HepG2 (cell line): ENCODE measurements around the gene ADAT3. TPM values are rescaled to one million over a fixed set of nuclear protein-coding genes. Genes with fewer than 3 reads are reported as not detected.
A peak's percentile ranks its signal among the peaks of the same experiment; 100 is the strongest.

Source experiments
- ATAC-seq: fragments of 200-7000 bp; cut with Tn5 transposase; 3 replicates; pipeline ENCODE4 v1.9.1; 2020; ENCODE audit warnings: mild to moderate bottlenecking, moderate library complexity
- BruUV-seq: library from RNA; stranded (reverse); fragments of 400-500 nt; replicated peaks from 2 replicates; lab custom pipeline; 2021; lab: Mats Ljungman, UMichigan
- CTCF ChIA-PET: fragments of 300-600 bp; formaldehyde crosslinking; extraction: SDS; loops from one replicate; lab custom pipeline; 2021; ENCODE audit warnings: low total read pairs, inconsistent platforms, low intra/inter-chr PET ratio; lab: Yijun Ruan, JAX
- POLR2A ChIA-PET: fragments of 350-600 bp; sonication (Branson Sonifier 250); formaldehyde crosslinking; loops from one replicate; lab custom pipeline; 2020; ENCODE audit warnings: antibody characterized with exemption, inconsistent platforms; lab: Yijun Ruan, JAX
- DNase-seq: peaks from one replicate; pipeline ENCODE4 v3.0.0-alpha.2; 2015; ENCODE audit warnings: low spot score
- FAIRE-seq: peaks from 3 replicates; lab custom pipeline; 2011; peaks lifted over from hg19 to GRCh38; lab: Jason Lieb, UNC
- H2AFZ ChIP-seq: one replicate; pipeline ENCODE4 v1.6.1; 2011; ENCODE audit warnings: low read length, inconsistent platforms
- H3K27ac ChIP-seq: fragments of 300-600 bp; 3 replicates; pipeline ENCODE4 v1.8.0; 2011; ENCODE audit warnings: mixed run types, mild to moderate bottlenecking, mixed read lengths, low read length, inconsistent platforms; ENCODE audit not compliant: insufficient read depth; ENCODE audit errors: extremely low read length
- H3K27me3 ChIP-seq, 2 experiments: fragments of 200-600 bp in 1 of 2; 2 replicates in 1 of 2; 3 replicates in 1 of 2; pipeline versions ENCODE4 v1.6.0 to v1.8.0; 2011; ENCODE audit warnings: low read length in 2 of 2, mild to moderate bottlenecking in 2 of 2, moderate library complexity in 2 of 2, inconsistent platforms in 1 of 2; ENCODE audit not compliant: insufficient read depth in 2 of 2, control insufficient read depth in 1 of 2
- H3K36me3 ChIP-seq, 2 experiments: fragments of 200-600 bp in 1 of 2; replicated peaks in 1 of 2; 2 replicates in 1 of 2; 3 replicates in 1 of 2; pipeline versions ENCODE4 v1.5.1 to v1.8.0; 2011; ENCODE audit warnings: low read length in 2 of 2, inconsistent platforms in 1 of 2; ENCODE audit not compliant: insufficient read depth in 2 of 2, control insufficient read depth in 1 of 2
- H3K4me1 ChIP-seq: 2 replicates; pipeline ENCODE4 v1.5.1; 2012; ENCODE audit warnings: low read length, inconsistent platforms; ENCODE audit not compliant: insufficient read depth
- H3K4me2 ChIP-seq: 2 replicates; pipeline ENCODE4 v1.6.0; 2011; ENCODE audit warnings: low read depth, low read length, inconsistent platforms
- H3K4me3 ChIP-seq, 3 experiments: fragments of 200-600 bp in 1 of 3; sonication (generic), shearing (Covaris generic) in 1 of 3; replicated peaks in 1 of 3; 2 replicates each; pipeline ENCODE4 v1.5.1; 2011 to 2016; ENCODE audit warnings: low read length in 3 of 3, inconsistent platforms in 2 of 3, low read depth in 2 of 3, mild to moderate bottlenecking in 2 of 3, control low read depth in 1 of 3, mixed read lengths in 1 of 3; ENCODE audit not compliant: insufficient read depth in 1 of 3
- H3K79me2 ChIP-seq: one replicate; pipeline ENCODE4 v1.6.1; 2011; ENCODE audit warnings: low read length, inconsistent platforms; ENCODE audit not compliant: insufficient read depth
- H3K9ac ChIP-seq: 2 replicates; pipeline ENCODE4 v1.6.0; 2011; ENCODE audit warnings: mild to moderate bottlenecking, low read depth, low read length, inconsistent platforms; ENCODE audit not compliant: insufficient read depth
- H3K9me3 ChIP-seq: 2 replicates; pipeline ENCODE4 v1.5.1; 2012; ENCODE audit warnings: mild to moderate bottlenecking, low read length
- H4K20me1 ChIP-seq: 2 replicates; pipeline ENCODE4 v1.6.0; 2011; ENCODE audit warnings: inconsistent platforms, mild to moderate bottlenecking, low read length, moderate library complexity; ENCODE audit not compliant: insufficient read depth
- ATRX ChIP-seq: sonication (generic); formaldehyde crosslinking; IDR thresholded peaks from 2 replicates; pipeline ENCODE4 v1.4.0; 2020; ENCODE audit warnings: missing genetic modification reagents, borderline replicate concordance
- CHD2 ChIP-seq: IDR thresholded peaks from 2 replicates; pipeline ENCODE4 v1.6.1; 2011; ENCODE audit warnings: low read depth, low read length, improper control_type of control experiment
- FOXM1 ChIP-seq: sonication (generic); formaldehyde crosslinking; IDR thresholded peaks from 2 replicates; pipeline ENCODE4 v1.5.0; 2020; ENCODE audit warnings: missing genetic modification reagents
- KAT8 ChIP-seq: IDR thresholded peaks from 2 replicates; pipeline ENCODE4 v1.6.1; 2016; ENCODE audit warnings: missing genetic modification reagents, missing compliant biosample characterization
- NFKBIZ ChIP-seq: IDR thresholded peaks from 2 replicates; pipeline ENCODE4 v1.6.1; 2018; ENCODE audit warnings: missing genetic modification reagents, missing compliant biosample characterization
- RNF2 ChIP-seq: fragments of 450-650 bp; conservative IDR thresholded peaks from 2 replicates; pipeline ENCODE4 v1.6.1; 2016; ENCODE audit warnings: low read depth
- SIN3A ChIP-seq: IDR thresholded peaks from 2 replicates; pipeline ENCODE4 v1.6.1; 2011; ENCODE audit warnings: low read depth, mild to moderate bottlenecking, control low read depth, low read length, borderline replicate concordance
- TRIM24 ChIP-seq: sonication (generic); formaldehyde crosslinking; IDR thresholded peaks from 2 replicates; pipeline ENCODE4 v1.8.0; 2022; ENCODE audit warnings: mild to moderate bottlenecking, missing genetic modification reagents
- ZBTB20 ChIP-seq: sonication (generic); formaldehyde crosslinking; IDR thresholded peaks from 2 replicates; pipeline ENCODE4 v1.8.1; 2023; ENCODE audit warnings: missing genetic modification reagents, low read depth, mild to moderate bottlenecking, borderline replicate concordance
- ZNF772 ChIP-seq: sonication (generic); formaldehyde crosslinking; IDR thresholded peaks from 2 replicates; pipeline ENCODE4 v1.5.0; 2020; ENCODE audit warnings: mild to moderate bottlenecking, missing genetic modification reagents
- ZNF788 ChIP-seq: sonication (generic); formaldehyde crosslinking; IDR thresholded peaks from 2 replicates; pipeline ENCODE4 v1.5.0; 2020; ENCODE audit warnings: mild to moderate bottlenecking, missing genetic modification reagents, borderline replicate concordance
- WGBS: methylation state at CpG from one replicate; pipeline ENCODE4 v1.1.6; 2017; ENCODE audit warnings: low lambda C conversion rate; 5-methylcytosine and 5-hydroxymethylcytosine counted together
- in situ Hi-C: cut with HindIII; loops from 2 replicates; pipeline ENCODE4 v1.10.0; 2017; ENCODE audit warnings: low pct_unique_long_range_greater_than_20kb; ENCODE audit not compliant: extremely low pct_ligation_motif_present
- intact Hi-C: fragments of 100-400 bp; cut with micrococcal nuclease; formaldehyde crosslinking; loops from one replicate; pipeline ENCODE4 v1.10.0; 2022; ENCODE audit not compliant: unreplicated experiment
- polyA plus RNA-seq, 8 experiments: library from polyadenylated mRNA; depleted of rRNA in 3 of 8; stranded (reverse) in 7 of 8; unstranded in 1 of 8; fragments of >200 nt; fragmentation: Illumina TruSeq in 4 of 8; extraction: Trizol in 4 of 8; gene quantifications; 2 replicates each; pipeline versions ENCODE4 v1.2.1 to v1.2.3, GENCODE V29; 2011 to 2016; ENCODE audit warnings: low read depth in 4 of 8, missing spikeins in 1 of 8, mixed read lengths in 1 of 8; ENCODE audit not compliant: insufficient read depth in 1 of 8
- total RNA-seq, 5 experiments: library from RNA; depleted of rRNA; stranded (reverse); fragments of >200 nt; fragmentation: Illumina TruSeq; extraction: Trizol; gene quantifications; 2 replicates each; pipeline ENCODE4 v1.2.3, GENCODE V29; 2016; ENCODE audit warnings: low read depth in 1 of 5
- TF ChIP-seq, protein P1 (sequence below): sonication (generic); formaldehyde crosslinking; IDR thresholded peaks from 2 replicates; pipeline ENCODE4 v1.4.0; 2020; ENCODE audit warnings: missing genetic modification reagents, borderline replicate concordance
- TF ChIP-seq, protein P2 (sequence below): sonication (generic); formaldehyde crosslinking; IDR thresholded peaks from 2 replicates; pipeline ENCODE4 v1.4.0; 2020; ENCODE audit warnings: missing genetic modification reagents
- TF ChIP-seq, protein P3 (sequence below): sonication (generic); formaldehyde crosslinking; IDR thresholded peaks from 2 replicates; pipeline ENCODE4 v1.4.0; 2020; ENCODE audit warnings: mild to moderate bottlenecking, missing genetic modification reagents
- TF ChIP-seq, protein P4 (sequence below): IDR thresholded peaks from 2 replicates; pipeline ENCODE4 v1.6.1; 2016; ENCODE audit warnings: low read depth, control low read depth
- TF ChIP-seq, protein P5 (sequence below): sonication (generic); formaldehyde crosslinking; IDR thresholded peaks from 2 replicates; pipeline ENCODE4 v1.4.0; 2020; ENCODE audit warnings: missing genetic modification reagents, borderline replicate concordance

ADAT3 gene
- total and polyA plus RNA-seq, 2 of the 13 experiments (the other 11 are each of a cell fraction or from before 2014, with no cell fraction given): 0.95 to 3.5 TPM

DNA sequence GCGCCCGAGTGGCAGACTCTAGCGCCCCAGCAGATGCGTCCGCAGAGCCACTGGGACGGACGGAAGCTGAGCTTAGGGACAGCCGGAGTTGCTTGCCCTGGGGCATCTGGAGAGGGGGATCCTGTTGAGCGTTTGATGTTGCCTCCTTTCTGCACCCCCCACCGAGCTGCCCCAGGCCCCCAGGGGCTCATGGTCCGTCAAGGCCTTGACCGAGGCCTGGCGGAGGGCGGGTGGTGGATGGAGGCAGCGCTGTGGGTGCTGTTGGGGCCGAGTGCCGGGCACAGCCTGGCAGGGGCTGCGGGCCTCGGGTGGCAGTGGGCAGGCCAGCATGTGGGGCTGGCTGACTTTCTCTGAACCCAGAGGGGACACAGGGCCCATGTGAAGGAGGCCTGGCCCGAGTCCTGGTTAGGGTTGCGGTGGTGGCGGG is 38.5 kb downstream of the ADAT3 start:
- ChIA-PET POLR2A (interaction anchor here (0.6 kb wide), 2 partner anchors 43 to 211 kb away, joined by 3 read pairs; no protein-coding TSS in a partner anchor), CTCF (no interaction called here)
- Histone ChIP-seq H3K9me3 (no peaks in the 10 kb centered on the region), H3K4me1 (peaks cover 31% of the 10 kb centered on the region), H4K20me1 (peaks cover 46% of the 10 kb centered on the region), H3K36me3 (peaks cover 0 to 5% of the 10 kb centered on the region in 2 experiments; a peak in 1 of 5 replicates), H3K4me3 (peak overlapping the region in 2 of 3 experiments; percentile 95; a peak in 3 of 6 replicates), H3K27me3 (no peaks in the 10 kb centered on the region; a peak in 1 of 5 replicates), H3K27ac (no peak overlapping the region), H2AFZ (no peak overlapping the region), H3K9ac (no peak overlapping the region), H3K79me2 (peaks cover 54% of the 10 kb centered on the region), H3K4me2 (peak overlapping the region; percentile 97)
- ATAC-seq (no peak), DNase-seq (no peak), FAIRE-seq (no peak)
- intact Hi-C loops: no loop called here
- WGBS: 96% methylated on average over 12 of the region's 22 CpGs
- in situ Hi-C loops: no loop called here
- BruUV-seq: no TSS peak
- TF ChIP-seq, protein P1, sequence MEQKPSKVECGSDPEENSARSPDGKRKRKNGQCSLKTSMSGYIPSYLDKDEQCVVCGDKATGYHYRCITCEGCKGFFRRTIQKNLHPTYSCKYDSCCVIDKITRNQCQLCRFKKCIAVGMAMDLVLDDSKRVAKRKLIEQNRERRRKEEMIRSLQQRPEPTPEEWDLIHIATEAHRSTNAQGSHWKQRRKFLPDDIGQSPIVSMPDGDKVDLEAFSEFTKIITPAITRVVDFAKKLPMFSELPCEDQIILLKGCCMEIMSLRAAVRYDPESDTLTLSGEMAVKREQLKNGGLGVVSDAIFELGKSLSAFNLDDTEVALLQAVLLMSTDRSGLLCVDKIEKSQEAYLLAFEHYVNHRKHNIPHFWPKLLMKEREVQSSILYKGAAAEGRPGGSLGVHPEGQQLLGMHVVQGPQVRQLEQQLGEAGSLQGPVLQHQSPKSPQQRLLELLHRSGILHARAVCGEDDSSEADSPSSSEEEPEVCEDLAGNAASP (CRISPR knock-in tag): no peak
- TF ChIP-seq, protein P2, sequence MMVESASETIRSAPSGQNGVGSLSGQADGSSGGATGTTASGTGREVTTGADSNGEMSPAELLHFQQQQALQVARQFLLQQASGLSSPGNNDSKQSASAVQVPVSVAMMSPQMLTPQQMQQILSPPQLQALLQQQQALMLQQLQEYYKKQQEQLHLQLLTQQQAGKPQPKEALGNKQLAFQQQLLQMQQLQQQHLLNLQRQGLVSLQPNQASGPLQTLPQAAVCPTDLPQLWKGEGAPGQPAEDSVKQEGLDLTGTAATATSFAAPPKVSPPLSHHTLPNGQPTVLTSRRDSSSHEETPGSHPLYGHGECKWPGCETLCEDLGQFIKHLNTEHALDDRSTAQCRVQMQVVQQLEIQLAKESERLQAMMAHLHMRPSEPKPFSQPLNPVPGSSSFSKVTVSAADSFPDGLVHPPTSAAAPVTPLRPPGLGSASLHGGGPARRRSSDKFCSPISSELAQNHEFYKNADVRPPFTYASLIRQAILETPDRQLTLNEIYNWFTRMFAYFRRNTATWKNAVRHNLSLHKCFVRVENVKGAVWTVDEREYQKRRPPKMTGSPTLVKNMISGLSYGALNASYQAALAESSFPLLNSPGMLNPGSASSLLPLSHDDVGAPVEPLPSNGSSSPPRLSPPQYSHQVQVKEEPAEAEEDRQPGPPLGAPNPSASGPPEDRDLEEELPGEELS: no peak
- TF ChIP-seq ATRX (CRISPR knock-in tag) (no peak), ZNF772 (CRISPR knock-in tag) (0 out of 2 replicates have a peak, but pooled peaks have one; percentile 23), RNF2 (no peak), CHD2 (no peak), ZBTB20 (CRISPR knock-in tag) (no peak), ZNF788 (CRISPR knock-in tag) (0 out of 2 replicates have a peak, but pooled peaks have one; percentile 27), TRIM24 (CRISPR knock-in tag) (no peak), SIN3A (0 out of 2 replicates have a peak, but pooled peaks have one; percentile 7), FOXM1 (no peak), KAT8 (CRISPR knock-in tag) (no peak), NFKBIZ (CRISPR knock-in tag) (no peak)
- TF ChIP-seq, protein P3, sequence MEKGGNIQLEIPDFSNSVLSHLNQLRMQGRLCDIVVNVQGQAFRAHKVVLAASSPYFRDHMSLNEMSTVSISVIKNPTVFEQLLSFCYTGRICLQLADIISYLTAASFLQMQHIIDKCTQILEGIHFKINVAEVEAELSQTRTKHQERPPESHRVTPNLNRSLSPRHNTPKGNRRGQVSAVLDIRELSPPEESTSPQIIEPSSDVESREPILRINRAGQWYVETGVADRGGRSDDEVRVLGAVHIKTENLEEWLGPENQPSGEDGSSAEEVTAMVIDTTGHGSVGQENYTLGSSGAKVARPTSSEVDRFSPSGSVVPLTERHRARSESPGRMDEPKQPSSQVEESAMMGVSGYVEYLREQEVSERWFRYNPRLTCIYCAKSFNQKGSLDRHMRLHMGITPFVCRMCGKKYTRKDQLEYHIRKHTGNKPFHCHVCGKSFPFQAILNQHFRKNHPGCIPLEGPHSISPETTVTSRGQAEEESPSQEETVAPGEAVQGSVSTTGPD: no peak
- TF ChIP-seq, protein P4, sequence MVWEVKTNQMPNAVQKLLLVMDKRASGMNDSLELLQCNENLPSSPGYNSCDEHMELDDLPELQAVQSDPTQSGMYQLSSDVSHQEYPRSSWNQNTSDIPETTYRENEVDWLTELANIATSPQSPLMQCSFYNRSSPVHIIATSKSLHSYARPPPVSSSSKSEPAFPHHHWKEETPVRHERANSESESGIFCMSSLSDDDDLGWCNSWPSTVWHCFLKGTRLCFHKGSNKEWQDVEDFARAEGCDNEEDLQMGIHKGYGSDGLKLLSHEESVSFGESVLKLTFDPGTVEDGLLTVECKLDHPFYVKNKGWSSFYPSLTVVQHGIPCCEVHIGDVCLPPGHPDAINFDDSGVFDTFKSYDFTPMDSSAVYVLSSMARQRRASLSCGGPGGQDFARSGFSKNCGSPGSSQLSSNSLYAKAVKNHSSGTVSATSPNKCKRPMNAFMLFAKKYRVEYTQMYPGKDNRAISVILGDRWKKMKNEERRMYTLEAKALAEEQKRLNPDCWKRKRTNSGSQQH (CRISPR knock-in tag): no peak
- TF ChIP-seq, protein P5, sequence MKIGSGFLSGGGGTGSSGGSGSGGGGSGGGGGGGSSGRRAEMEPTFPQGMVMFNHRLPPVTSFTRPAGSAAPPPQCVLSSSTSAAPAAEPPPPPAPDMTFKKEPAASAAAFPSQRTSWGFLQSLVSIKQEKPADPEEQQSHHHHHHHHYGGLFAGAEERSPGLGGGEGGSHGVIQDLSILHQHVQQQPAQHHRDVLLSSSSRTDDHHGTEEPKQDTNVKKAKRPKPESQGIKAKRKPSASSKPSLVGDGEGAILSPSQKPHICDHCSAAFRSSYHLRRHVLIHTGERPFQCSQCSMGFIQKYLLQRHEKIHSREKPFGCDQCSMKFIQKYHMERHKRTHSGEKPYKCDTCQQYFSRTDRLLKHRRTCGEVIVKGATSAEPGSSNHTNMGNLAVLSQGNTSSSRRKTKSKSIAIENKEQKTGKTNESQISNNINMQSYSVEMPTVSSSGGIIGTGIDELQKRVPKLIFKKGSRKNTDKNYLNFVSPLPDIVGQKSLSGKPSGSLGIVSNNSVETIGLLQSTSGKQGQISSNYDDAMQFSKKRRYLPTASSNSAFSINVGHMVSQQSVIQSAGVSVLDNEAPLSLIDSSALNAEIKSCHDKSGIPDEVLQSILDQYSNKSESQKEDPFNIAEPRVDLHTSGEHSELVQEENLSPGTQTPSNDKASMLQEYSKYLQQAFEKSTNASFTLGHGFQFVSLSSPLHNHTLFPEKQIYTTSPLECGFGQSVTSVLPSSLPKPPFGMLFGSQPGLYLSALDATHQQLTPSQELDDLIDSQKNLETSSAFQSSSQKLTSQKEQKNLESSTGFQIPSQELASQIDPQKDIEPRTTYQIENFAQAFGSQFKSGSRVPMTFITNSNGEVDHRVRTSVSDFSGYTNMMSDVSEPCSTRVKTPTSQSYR: no peak
